Liver (tissue), 3 donors: ENCODE data around the gene MAP1A.

ENCODE experiments used
- FOXA1 ChIP-seq: IDR thresholded peaks from 2 replicates; pipeline ENCODE4 v1.6.1; 2016; ENCODE audit warnings: antibody characterized with exemption
- JUND ChIP-seq, 2 donors: IDR thresholded peaks; 2 replicates each; pipeline ENCODE4 v1.6.1; 2016; ENCODE audit warnings: antibody characterized with exemption in 2 of 2
- RXRA ChIP-seq, 2 donors: IDR thresholded peaks; 2 replicates each; pipeline ENCODE4 v1.6.1; 2017 to 2018; ENCODE audit warnings: antibody characterized with exemption in 2 of 2, mild to moderate bottlenecking in 1 of 2
- TAF1 ChIP-seq: conservative IDR thresholded peaks from 2 replicates; pipeline ENCODE4 v1.6.1; 2016; ENCODE audit warnings: antibody characterized with exemption, mild to moderate bottlenecking
- YY1 ChIP-seq: IDR thresholded peaks from 2 replicates; pipeline ENCODE4 v1.6.1; 2016; ENCODE audit warnings: antibody characterized with exemption, mild to moderate bottlenecking
- TF ChIP-seq, protein P1 (sequence below): fragments of 150-350 bp; IDR thresholded peaks from 2 replicates; pipeline ENCODE4 v1.5.1; 2017; ENCODE audit warnings: improper control_type of control experiment, low read depth, low read length; ENCODE audit not compliant: missing input control
- TF ChIP-seq, protein P2 (sequence below): IDR thresholded peaks from 2 replicates; pipeline ENCODE4 v1.6.1; 2016; ENCODE audit warnings: antibody characterized with exemption
- TF ChIP-seq, protein P3 (sequence below): IDR thresholded peaks from 2 replicates; pipeline ENCODE4 v1.6.1; 2016; ENCODE audit warnings: antibody characterized with exemption, mild to moderate bottlenecking
- donor health status: healthy.
- donor health status: healthy.

DNA sequence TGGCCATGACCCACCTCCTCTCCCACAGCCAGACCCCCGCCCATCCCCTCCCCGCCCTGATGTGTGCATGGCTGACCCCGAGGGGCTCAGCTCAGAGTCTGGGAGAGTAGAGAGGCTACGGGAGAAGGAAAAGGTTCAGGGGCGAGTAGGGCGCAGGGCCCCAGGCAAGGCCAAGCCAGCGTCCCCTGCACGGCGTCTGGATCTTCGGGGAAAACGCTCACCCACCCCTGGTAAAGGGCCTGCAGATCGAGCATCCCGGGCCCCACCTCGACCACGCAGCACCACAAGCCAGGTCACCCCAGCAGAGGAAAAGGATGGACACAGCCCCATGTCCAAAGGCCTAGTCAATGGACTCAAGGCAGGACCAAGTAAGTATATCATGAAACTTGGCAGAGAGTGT lies 11.7 kb downstream of the MAP1A start:
- TF ChIP-seq, protein P1, sequence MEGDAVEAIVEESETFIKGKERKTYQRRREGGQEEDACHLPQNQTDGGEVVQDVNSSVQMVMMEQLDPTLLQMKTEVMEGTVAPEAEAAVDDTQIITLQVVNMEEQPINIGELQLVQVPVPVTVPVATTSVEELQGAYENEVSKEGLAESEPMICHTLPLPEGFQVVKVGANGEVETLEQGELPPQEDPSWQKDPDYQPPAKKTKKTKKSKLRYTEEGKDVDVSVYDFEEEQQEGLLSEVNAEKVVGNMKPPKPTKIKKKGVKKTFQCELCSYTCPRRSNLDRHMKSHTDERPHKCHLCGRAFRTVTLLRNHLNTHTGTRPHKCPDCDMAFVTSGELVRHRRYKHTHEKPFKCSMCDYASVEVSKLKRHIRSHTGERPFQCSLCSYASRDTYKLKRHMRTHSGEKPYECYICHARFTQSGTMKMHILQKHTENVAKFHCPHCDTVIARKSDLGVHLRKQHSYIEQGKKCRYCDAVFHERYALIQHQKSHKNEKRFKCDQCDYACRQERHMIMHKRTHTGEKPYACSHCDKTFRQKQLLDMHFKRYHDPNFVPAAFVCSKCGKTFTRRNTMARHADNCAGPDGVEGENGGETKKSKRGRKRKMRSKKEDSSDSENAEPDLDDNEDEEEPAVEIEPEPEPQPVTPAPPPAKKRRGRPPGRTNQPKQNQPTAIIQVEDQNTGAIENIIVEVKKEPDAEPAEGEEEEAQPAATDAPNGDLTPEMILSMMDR = no peak
- TF ChIP-seq YY1 (no peak), RXRA (IDR thresholded peaks at IDR 0.05) (no peak), JUND (IDR thresholded peaks at IDR 0.05) (no peak), FOXA1 (no peak), TAF1 (no peak)
- TF ChIP-seq, protein P2, sequence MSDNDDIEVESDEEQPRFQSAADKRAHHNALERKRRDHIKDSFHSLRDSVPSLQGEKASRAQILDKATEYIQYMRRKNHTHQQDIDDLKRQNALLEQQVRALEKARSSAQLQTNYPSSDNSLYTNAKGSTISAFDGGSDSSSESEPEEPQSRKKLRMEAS = no peak
- TF ChIP-seq, protein P3, sequence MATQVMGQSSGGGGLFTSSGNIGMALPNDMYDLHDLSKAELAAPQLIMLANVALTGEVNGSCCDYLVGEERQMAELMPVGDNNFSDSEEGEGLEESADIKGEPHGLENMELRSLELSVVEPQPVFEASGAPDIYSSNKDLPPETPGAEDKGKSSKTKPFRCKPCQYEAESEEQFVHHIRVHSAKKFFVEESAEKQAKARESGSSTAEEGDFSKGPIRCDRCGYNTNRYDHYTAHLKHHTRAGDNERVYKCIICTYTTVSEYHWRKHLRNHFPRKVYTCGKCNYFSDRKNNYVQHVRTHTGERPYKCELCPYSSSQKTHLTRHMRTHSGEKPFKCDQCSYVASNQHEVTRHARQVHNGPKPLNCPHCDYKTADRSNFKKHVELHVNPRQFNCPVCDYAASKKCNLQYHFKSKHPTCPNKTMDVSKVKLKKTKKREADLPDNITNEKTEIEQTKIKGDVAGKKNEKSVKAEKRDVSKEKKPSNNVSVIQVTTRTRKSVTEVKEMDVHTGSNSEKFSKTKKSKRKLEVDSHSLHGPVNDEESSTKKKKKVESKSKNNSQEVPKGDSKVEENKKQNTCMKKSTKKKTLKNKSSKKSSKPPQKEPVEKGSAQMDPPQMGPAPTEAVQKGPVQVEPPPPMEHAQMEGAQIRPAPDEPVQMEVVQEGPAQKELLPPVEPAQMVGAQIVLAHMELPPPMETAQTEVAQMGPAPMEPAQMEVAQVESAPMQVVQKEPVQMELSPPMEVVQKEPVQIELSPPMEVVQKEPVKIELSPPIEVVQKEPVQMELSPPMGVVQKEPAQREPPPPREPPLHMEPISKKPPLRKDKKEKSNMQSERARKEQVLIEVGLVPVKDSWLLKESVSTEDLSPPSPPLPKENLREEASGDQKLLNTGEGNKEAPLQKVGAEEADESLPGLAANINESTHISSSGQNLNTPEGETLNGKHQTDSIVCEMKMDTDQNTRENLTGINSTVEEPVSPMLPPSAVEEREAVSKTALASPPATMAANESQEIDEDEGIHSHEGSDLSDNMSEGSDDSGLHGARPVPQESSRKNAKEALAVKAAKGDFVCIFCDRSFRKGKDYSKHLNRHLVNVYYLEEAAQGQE = no peak
